B cell (primary cell): ENCODE data around the gene CCDC191. TPM values are rescaled to one million over a fixed set of nuclear protein-coding genes. Genes with fewer than 3 reads are reported as not detected.

Source experiments
- ATAC-seq: fragments of 200-7000 bp; cut with Tn5 transposase; one replicate; pipeline ENCODE4 v1.10.0; 2021; ENCODE audit warnings: low read depth, mild to moderate bottlenecking, moderate number of reproducible peaks, moderate library complexity
- CTCF ChIA-PET: fragments of 350-600 bp; sonication (Branson Sonifier 250); formaldehyde crosslinking; loops from one replicate; lab custom pipeline; 2021; ENCODE audit warnings: antibody characterized with exemption, inconsistent platforms; lab: Charles Lee
- POLR2A ChIA-PET: fragments of 350-600 bp; sonication (Branson Sonifier 250); formaldehyde crosslinking; loops from one replicate; lab custom pipeline; 2021; ENCODE audit warnings: antibody characterized with exemption; lab: Charles Lee
- DNase-seq: peaks from one replicate; pipeline ENCODE4 v3.0.0; 2013
- H2AFZ ChIP-seq: 2 replicates; pipeline ENCODE4 v1.6.1; 2012; ENCODE audit warnings: mild to moderate bottlenecking, low read depth, low read length; ENCODE audit not compliant: insufficient read depth, poor library complexity, severe bottlenecking
- H3K27ac ChIP-seq, 2 donors: 1 replicate in 1 of 2; 2 replicates in 1 of 2; pipeline ENCODE4 v1.5.1; 2012 to 2013; ENCODE audit warnings: low read length in 2 of 2, mild to moderate bottlenecking in 2 of 2, moderate library complexity in 1 of 2
- H3K27me3 ChIP-seq, 4 experiments: fragments of 200-600 bp in 1 of 4; sonication (generic) in 1 of 4; replicated peaks in 1 of 4; 1 replicate in 2 of 4; 2 replicates in 2 of 4; pipeline versions ENCODE4 v1.6.1 to v1.7.0; 2013 to 2016; ENCODE audit warnings: low read length in 3 of 4, mild to moderate bottlenecking in 2 of 4, mixed read lengths in 1 of 4, moderate library complexity in 1 of 4; ENCODE audit not compliant: insufficient read depth in 4 of 4, control insufficient read depth in 3 of 4; ENCODE audit errors: control extremely low read depth in 1 of 4
- H3K36me3 ChIP-seq, 2 experiments: replicated peaks in 1 of 2; 1 replicate in 1 of 2; 2 replicates in 1 of 2; pipeline versions ENCODE4 v1.6.1 to v1.7.1; 2013; ENCODE audit warnings: low read length in 1 of 2; ENCODE audit not compliant: insufficient read depth in 2 of 2, control insufficient read depth in 1 of 2; ENCODE audit errors: control extremely low read depth in 1 of 2, extremely low read depth in 1 of 2
- H3K4me1 ChIP-seq, 2 donors: fragments of 200-600 bp in 1 of 2; sonication (generic) in 1 of 2; 1 replicate in 1 of 2; 2 replicates in 1 of 2; pipeline versions ENCODE4 v1.5.1 to v1.6.1; 2013 to 2017; ENCODE audit warnings: low read length in 2 of 2; ENCODE audit not compliant: control insufficient read depth in 2 of 2, insufficient read depth in 2 of 2
- H3K4me2 ChIP-seq: replicated peaks from 2 replicates; pipeline ENCODE3; 2012; ENCODE audit warnings: mild to moderate bottlenecking, low read depth, low read length; ENCODE audit not compliant: poor library complexity, severe bottlenecking
- H3K4me3 ChIP-seq, 5 experiments: fragments of 200-600 bp in 1 of 5; sonication (generic) in 1 of 5; 1 replicate in 3 of 5; 2 replicates in 2 of 5; pipeline versions ENCODE4 v1.5.1 to v1.7.0; 2011 to 2016; ENCODE audit warnings: low read length in 4 of 5, mild to moderate bottlenecking in 4 of 5, low read depth in 2 of 5, control low read depth in 1 of 5, moderate library complexity in 1 of 5; ENCODE audit not compliant: insufficient read depth in 1 of 5; ENCODE audit errors: control extremely low read depth in 1 of 5, extremely low read depth in 1 of 5
- H3K79me2 ChIP-seq: fragments of 200-600 bp; sonication (generic); one replicate; pipeline ENCODE4 v1.6.0; 2016; ENCODE audit warnings: low read length; ENCODE audit not compliant: control insufficient read depth, insufficient read depth
- H3K9ac ChIP-seq: fragments of 200-600 bp; sonication (generic); 2 replicates; pipeline ENCODE4 v1.6.1; 2017; ENCODE audit warnings: mild to moderate bottlenecking, low read length, moderate library complexity
- H3K9me3 ChIP-seq, 3 donors: one replicate each; pipeline versions ENCODE4 v1.6.1 to v1.7.1; 2013; ENCODE audit warnings: low read length in 2 of 3; ENCODE audit not compliant: control insufficient read depth in 2 of 3, insufficient read depth in 1 of 3; ENCODE audit errors: control extremely low read depth in 1 of 3
- H4K20me1 ChIP-seq: 2 replicates; pipeline ENCODE4 v1.6.0; 2012; ENCODE audit warnings: mild to moderate bottlenecking, low read length; ENCODE audit not compliant: insufficient read depth, control insufficient read depth, poor library complexity, severe bottlenecking
- H3K27ac Mint-ChIP-seq: one replicate; pipeline ENCODE4 v1.8.0; 2021; ENCODE audit warnings: mixed read lengths
- H3K27me3 Mint-ChIP-seq: one replicate; pipeline ENCODE4 v1.8.0; 2021; ENCODE audit warnings: mixed read lengths
- H3K4me1 Mint-ChIP-seq: one replicate; pipeline ENCODE4 v1.8.0; 2021; ENCODE audit warnings: mixed read lengths
- H3K4me3 Mint-ChIP-seq: one replicate; pipeline ENCODE4 v1.8.0; 2021; ENCODE audit warnings: mixed read lengths
- H3K9me3 Mint-ChIP-seq: one replicate; pipeline ENCODE4 v1.8.0; 2022; ENCODE audit warnings: mixed read lengths; ENCODE audit not compliant: insufficient read depth
- CTCF ChIP-seq: fragments of 200-600 bp; IDR thresholded peaks from one replicate; pipeline ENCODE4 v1.8.0; 2022; ENCODE audit warnings: antibody characterized with exemption, mild to moderate bottlenecking
- EZH2 ChIP-seq: IDR thresholded peaks from 2 replicates; pipeline ENCODE4 v1.6.1; 2012; ENCODE audit warnings: borderline replicate concordance, low read depth, mild to moderate bottlenecking, moderate library complexity, low read length; ENCODE audit not compliant: insufficient read depth, poor library complexity, severe bottlenecking
- WGBS: methylation state at CpG from one replicate; pipeline ENCODE4 v1.1.5; 2013; ENCODE audit warnings: missing lambda C conversion rate; ENCODE audit not compliant: insufficient coverage; 5-methylcytosine and 5-hydroxymethylcytosine counted together
- intact Hi-C: fragments of 100-400 bp; cut with micrococcal nuclease; formaldehyde crosslinking; loops from one replicate; pipeline ENCODE4 v1.10.0; 2022
- polyA plus RNA-seq: library from polyadenylated mRNA; depleted of rRNA; stranded (reverse); fragments of >200 nt; gene quantifications from 2 replicates; pipeline ENCODE4 v1.2.3, GENCODE V29; 2012
- total RNA-seq, 2 donors: library from RNA; stranded (reverse); fragments of 120-200 nt in 1 of 2; gene quantifications; 1 replicate in 1 of 2; 2 replicates in 1 of 2; pipeline versions ENCODE4 v1.2.3 to v1.2.4, GENCODE V29; 2013 to 2022

CCDC191 gene
- total and polyA plus RNA-seq, 2 donors (not counting 1 experiment from before 2014, with no cell fraction given): 26.7 to 47.9 TPM

- DNase-seq (no peak), ATAC-seq (no peak)
- no peak overlapping the region for H3K4me3 ChIP-seq
- WGBS: 100% methylated on average over 2 of the region's 3 CpGs
- no peak overlapping the region for H3K27ac ChIP-seq
- no peak for TF ChIP-seq CTCF
- no peak for TF ChIP-seq EZH2
- Mint-ChIP-seq H3K9me3 (peaks cover 2% of the 10 kb centered on the region), H3K4me1 (no peaks in the 10 kb centered on the region), H3K4me3 (no peak overlapping the region), H3K27me3 (peaks cover 3% of the 10 kb centered on the region), H3K27ac (no peak overlapping the region)
- intact Hi-C loops: no loop called here
- ChIA-PET CTCF (interaction anchor here (0.5 kb wide), 1 partner anchor 630 kb away, joined by 3 read pairs; no protein-coding TSS in a partner anchor), POLR2A (no interaction called here)
- peaks cover 0 to 3% (median 0%) of the 10 kb centered on the region in 3 donors for H3K9me3 ChIP-seq
- no peaks in the 10 kb centered on the region for H3K27me3 ChIP-seq
- no peak overlapping the region for H3K4me2 ChIP-seq
- H3K9ac ChIP-seq: no peak overlapping the region
- H3K4me1 ChIP-seq: no peaks in the 10 kb centered on the region
- no peaks in the 10 kb centered on the region for H4K20me1 ChIP-seq
- H3K79me2 ChIP-seq: no peaks in the 10 kb centered on the region
- peaks cover under 1 to 1% of the 10 kb centered on the region in 2 experiments for H3K36me3 ChIP-seq
- peak overlapping the region; percentile 23 for H2AFZ ChIP-seq
Observed at GRCh38 chr3:114093016-114093380, 36.7 kb upstream of the CCDC191 start.

GRCh38 chr3:114092151-114093015 lies 36.1 kb upstream of the CCDC191 start:
- Histone ChIP-seq H3K4me1 (no peaks in the 10 kb centered on the region), H3K27me3 (no peaks in the 10 kb centered on the region), H3K9ac (no peak overlapping the region), H4K20me1 (no peaks in the 10 kb centered on the region), H3K79me2 (no peaks in the 10 kb centered on the region), H3K36me3 (peaks cover 1 to 6% of the 10 kb centered on the region in 2 experiments), H2AFZ (peak overlapping the region; percentile 23), H3K4me3 (no peak overlapping the region), H3K4me2 (no peak overlapping the region), H3K9me3 (peaks cover 0 to 3% (median 0%) of the 10 kb centered on the region in 3 donors), H3K27ac (no peak overlapping the region)
- no peaks in the 10 kb centered on the region for H3K4me1 Mint-ChIP-seq
- CTCF ChIA-PET: interaction anchor here (0.5 kb wide), 1 partner anchor 631 kb away, joined by 3 read pairs; no protein-coding TSS in a partner anchor
- intact Hi-C loops: no loop called here
- DNase-seq (no peak), ATAC-seq (no peak)
- TF ChIP-seq EZH2 (no peak), CTCF (no peak)
- H3K4me3 Mint-ChIP-seq: no peak overlapping the region
- POLR2A ChIA-PET: interaction anchor here (0.7 kb wide), 1 partner anchor 319 kb away, joined by 4 read pairs; no protein-coding TSS in a partner anchor
- 54% methylated on average over 12 of the region's 13 CpGs for WGBS
- peaks cover 3% of the 10 kb centered on the region for H3K27me3 Mint-ChIP-seq
- H3K9me3 Mint-ChIP-seq: peaks cover 2% of the 10 kb centered on the region
- no peak overlapping the region for H3K27ac Mint-ChIP-seq
